IMR-90 (cell line): ENCODE measurements around the gene SMARCD1. TPM values are rescaled to one million over a fixed set of nuclear protein-coding genes. Genes with fewer than 3 reads are reported as not detected.

ENCODE experiments used
- ATAC-seq: fragments of 200-7000 bp; cut with Tn5 transposase; 2 replicates; pipeline ENCODE4 v1.9.1; 2020; ENCODE audit warnings: low read depth, mild to moderate bottlenecking, moderate library complexity
- BruUV-seq: library from RNA; stranded (reverse); fragments of 400-500 nt; replicated peaks from 2 replicates; lab custom pipeline; 2021; lab: Mats Ljungman, UMichigan
- CTCF ChIA-PET: fragments of 300-600 bp; formaldehyde crosslinking; extraction: SDS; loops from one replicate; lab custom pipeline; 2021; ENCODE audit warnings: antibody characterized with exemption; lab: Yijun Ruan, JAX
- POLR2A ChIA-PET: fragments of 300-600 bp; sonication (Branson Sonifier 250); formaldehyde crosslinking; loops from one replicate; lab custom pipeline; 2022; ENCODE audit warnings: antibody characterized with exemption; ENCODE audit not compliant: unreplicated experiment; lab: Charles Lee
- DNase-seq: peaks from one replicate; pipeline ENCODE4 v3.0.0; 2013
- H2AFZ ChIP-seq: replicated peaks from 2 replicates; pipeline ENCODE3; 2013; ENCODE audit warnings: low read length, mild to moderate bottlenecking; ENCODE audit not compliant: poor library complexity
- H2AK5ac ChIP-seq: 2 replicates; pipeline ENCODE4 v1.6.1; 2013; ENCODE audit warnings: low read depth, low read length, inconsistent platforms
- H2AK9ac ChIP-seq: replicated peaks from 2 replicates; pipeline ENCODE3; 2013; ENCODE audit warnings: mild to moderate bottlenecking, low read depth, low read length, moderate library complexity; ENCODE audit not compliant: poor library complexity
- H2BK120ac ChIP-seq: 2 replicates; pipeline ENCODE4 v1.6.1; 2013; ENCODE audit warnings: low read depth, low read length, inconsistent platforms
- H2BK15ac ChIP-seq: 3 replicates; pipeline ENCODE4 v1.6.1; 2013; ENCODE audit warnings: low read depth, low read length, inconsistent platforms
- H2BK20ac ChIP-seq: 2 replicates; pipeline ENCODE4 v1.6.1; 2013; ENCODE audit warnings: low read depth, mild to moderate bottlenecking, inconsistent platforms, low read length, moderate library complexity
- H2BK5ac ChIP-seq: 2 replicates; pipeline ENCODE4 v1.6.1; 2013; ENCODE audit warnings: mild to moderate bottlenecking, low read depth, low read length, inconsistent platforms; ENCODE audit not compliant: poor library complexity, severe bottlenecking
- H3K14ac ChIP-seq: replicated peaks from 2 replicates; pipeline ENCODE4 v1.6.1; 2013; ENCODE audit warnings: low read depth, low read length, inconsistent platforms
- H3K18ac ChIP-seq: 2 replicates; pipeline ENCODE4 v1.6.1; 2013; ENCODE audit warnings: low read depth, low read length, control low read depth
- H3K23ac ChIP-seq: 2 replicates; pipeline ENCODE4 v1.6.1; 2013; ENCODE audit warnings: low read depth, low read length, inconsistent platforms
- H3K27ac ChIP-seq: 2 replicates; pipeline ENCODE4 v1.5.1; 2013; ENCODE audit warnings: mild to moderate bottlenecking, control low read depth, low read length; ENCODE audit not compliant: insufficient read depth
- H3K27me3 ChIP-seq: 2 replicates; pipeline ENCODE4 v1.6.1; 2013; ENCODE audit warnings: low read length; ENCODE audit not compliant: control insufficient read depth, insufficient read depth
- H3K36me3 ChIP-seq: 2 replicates; pipeline ENCODE4 v1.6.1; 2013; ENCODE audit warnings: low read length, mixed read lengths; ENCODE audit not compliant: control insufficient read depth, insufficient read depth
- H3K4ac ChIP-seq: 2 replicates; pipeline ENCODE4 v1.6.1; 2013; ENCODE audit warnings: low read depth, low read length, inconsistent platforms
- H3K4me1 ChIP-seq: 2 replicates; pipeline ENCODE4 v1.6.1; 2013; ENCODE audit warnings: low read length, mixed read lengths; ENCODE audit not compliant: control insufficient read depth, insufficient read depth
- H3K4me2 ChIP-seq: 2 replicates; pipeline ENCODE4 v1.6.1; 2013; ENCODE audit warnings: low read depth, mild to moderate bottlenecking, control low read depth, low read length, moderate library complexity
- H3K4me3 ChIP-seq: 2 replicates; pipeline ENCODE4 v1.5.1; 2013; ENCODE audit warnings: low read depth, mild to moderate bottlenecking, control low read depth, low read length, moderate library complexity; ENCODE audit not compliant: insufficient read depth
- H3K56ac ChIP-seq: 2 replicates; pipeline ENCODE4 v1.6.1; 2013; ENCODE audit warnings: low read length, inconsistent platforms; ENCODE audit not compliant: insufficient read depth; ENCODE audit errors: extremely low read depth
- H3K79me1 ChIP-seq, 2 experiments: 2 replicates each; pipeline ENCODE4 v1.6.1; 2013; ENCODE audit warnings: low read length in 2 of 2, inconsistent platforms in 1 of 2, low read depth in 1 of 2
- H3K9ac ChIP-seq: 2 replicates; pipeline ENCODE4 v1.6.1; 2013; ENCODE audit warnings: low read depth, low read length, control low read depth
- H3K9me1 ChIP-seq: 2 replicates; pipeline ENCODE4 v1.6.1; 2013; ENCODE audit warnings: low read length, inconsistent platforms; ENCODE audit not compliant: insufficient read depth
- H3K9me3 ChIP-seq: 2 replicates; pipeline ENCODE4 v1.6.1; 2013; ENCODE audit warnings: low read length; ENCODE audit not compliant: control insufficient read depth, insufficient read depth
- H4K20me1 ChIP-seq: 2 replicates; pipeline ENCODE4 v1.6.1; 2013; ENCODE audit warnings: low read length, inconsistent platforms; ENCODE audit not compliant: insufficient read depth
- H4K5ac ChIP-seq: 2 replicates; pipeline ENCODE4 v1.6.1; 2013; ENCODE audit warnings: mild to moderate bottlenecking, low read depth, low read length, control low read depth
- H4K8ac ChIP-seq, 2 experiments: 2 replicates each; pipeline ENCODE4 v1.6.1; 2013; ENCODE audit warnings: low read depth in 2 of 2, low read length in 2 of 2, control low read depth in 1 of 2, inconsistent platforms in 1 of 2
- H4K91ac ChIP-seq: 2 replicates; pipeline ENCODE4 v1.6.1; 2013; ENCODE audit warnings: low read depth, low read length, inconsistent platforms; ENCODE audit not compliant: insufficient read depth
- MAZ ChIP-seq: IDR thresholded peaks from 2 replicates; pipeline ENCODE4 v1.6.1; 2012; ENCODE audit warnings: low read depth, mild to moderate bottlenecking, low read length, improper control_type of control experiment, moderate library complexity, borderline replicate concordance
- MXI1 ChIP-seq: IDR thresholded peaks from 2 replicates; pipeline ENCODE4 v1.6.1; 2012; ENCODE audit warnings: low read depth, mild to moderate bottlenecking, low read length, moderate library complexity, borderline replicate concordance
- NFE2L2 ChIP-seq: fragments of 150-350 bp; IDR thresholded peaks from 2 replicates; pipeline ENCODE4 v1.6.1; 2016; ENCODE audit warnings: low read depth, mild to moderate bottlenecking, low read length
- POLR2A ChIP-seq: IDR thresholded peaks from 2 replicates; pipeline ENCODE4 v1.6.1; 2012; ENCODE audit warnings: mild to moderate bottlenecking, low read depth, low read length
- RAD21 ChIP-seq: IDR thresholded peaks from 2 replicates; pipeline ENCODE4 v1.6.1; 2012; ENCODE audit warnings: low read length, improper control_type of control experiment
- RCOR1 ChIP-seq: IDR thresholded peaks from 2 replicates; pipeline ENCODE4 v1.6.1; 2012; ENCODE audit warnings: mild to moderate bottlenecking, low read length, improper control_type of control experiment; ENCODE audit not compliant: insufficient replicate concordance
- SMC3 ChIP-seq: fragments of 150-350 bp; IDR thresholded peaks from 2 replicates; pipeline ENCODE4 v1.6.1; 2016; ENCODE audit warnings: low read depth, mild to moderate bottlenecking, antibody characterized with exemption, low read length, moderate library complexity
- WGBS, 2 experiments: methylation state at CpG; one replicate each; pipeline versions ENCODE4 v1.1.5 to v1.1.7; 2013; ENCODE audit warnings: missing lambda C conversion rate in 2 of 2; ENCODE audit not compliant: insufficient read length in 1 of 2; ENCODE audit errors: extremely low coverage in 2 of 2; 5-methylcytosine and 5-hydroxymethylcytosine counted together
- dilution Hi-C: fragments of 300-500 bp; cut with HindIII; formaldehyde crosslinking; loops from one replicate; pipeline ENCODE4 v1.14.3; 2018; ENCODE audit warnings: low sequenced_read_pairs; ENCODE audit not compliant: unreplicated experiment
- in situ Hi-C: fragments of 300-500 bp; cut with MboI; formaldehyde crosslinking; loops from 3 replicates; pipeline ENCODE4 v1.14.3; 2019; ENCODE audit warnings: low sequenced_read_pairs, inconsistent platforms, mixed read lengths
- intact Hi-C: fragments of 100-400 bp; cut with micrococcal nuclease; formaldehyde crosslinking; loops from 2 replicates; pipeline ENCODE4 v1.10.0; 2022
- polyA plus RNA-seq, 3 experiments: library from polyadenylated mRNA; depleted of rRNA; stranded (reverse); fragments of >200 nt; gene quantifications; 2 replicates each; pipeline ENCODE4 v1.2.3, GENCODE V29; 2012; ENCODE audit warnings: low replicate concordance in 1 of 3
- total RNA-seq: library from RNA; depleted of rRNA; stranded (reverse); fragments of >200 nt; gene quantifications from 2 replicates; pipeline ENCODE4 v1.2.3, GENCODE V29; 2012
- TF ChIP-seq, protein P1 (sequence below): conservative IDR thresholded peaks from 2 replicates; pipeline ENCODE4 v1.5.1; 2012; ENCODE audit warnings: mild to moderate bottlenecking, low read depth, low read length, improper control_type of control experiment

The SMARCD1 gene
- total and polyA plus RNA-seq, 2 of the 4 experiments (the other 2 are of a cell fraction), result 28.1 to 47.9 TPM

DNA sequence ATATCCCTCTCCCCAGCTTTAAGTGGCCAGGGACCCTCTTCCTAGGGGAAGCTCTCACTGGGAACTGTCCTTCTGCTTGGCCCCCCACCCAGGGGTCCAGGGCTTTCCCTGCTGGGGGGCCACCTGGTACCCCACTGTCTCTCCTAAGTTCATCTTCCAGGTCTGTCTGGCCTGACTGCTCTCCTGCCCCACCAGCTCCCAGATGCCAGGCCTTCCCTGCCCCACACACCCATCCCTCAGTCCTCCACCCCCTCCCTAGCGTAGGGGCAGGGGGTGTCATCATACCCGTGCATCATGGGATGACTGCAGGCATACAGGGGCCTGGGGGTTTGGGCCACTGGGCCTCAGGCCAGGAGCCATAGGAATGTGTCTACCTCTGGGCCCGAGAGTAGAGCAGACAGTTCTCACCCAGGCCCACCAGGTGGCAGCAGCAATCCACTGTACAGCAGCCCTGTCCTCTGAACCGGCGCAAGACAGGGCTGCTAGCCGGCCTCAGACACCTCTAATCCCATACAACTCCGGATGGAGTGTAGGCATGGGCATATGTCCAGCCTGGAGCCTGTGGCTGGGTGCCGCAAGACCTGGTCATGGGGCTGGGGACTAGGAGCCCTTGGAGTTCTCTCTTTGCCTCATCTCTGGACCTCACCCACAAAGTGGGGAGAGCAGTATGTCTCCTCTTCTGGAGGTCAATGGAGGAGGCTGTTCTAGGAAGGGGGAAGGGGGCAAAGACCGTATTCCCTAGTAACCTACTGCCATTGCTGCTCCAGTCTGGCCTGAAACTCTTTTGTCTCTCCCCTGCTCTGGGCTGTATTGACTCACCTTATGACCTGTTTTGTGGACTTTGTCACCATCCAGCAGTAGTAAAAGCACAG, 10.0 kb upstream of the SMARCD1 start:
- peak overlapping the region; percentile 54 for H3K4ac ChIP-seq
- no peak overlapping the region for H2AK5ac ChIP-seq
- H3K79me1 ChIP-seq, result no peaks in the 10 kb centered on the region
- H3K9me1 ChIP-seq, result no peaks in the 10 kb centered on the region
- H3K27me3 ChIP-seq, result no peaks in the 10 kb centered on the region
- no TSS peak for BruUV-seq
- peak; percentile 98 for ATAC-seq
- dilution Hi-C loops (no loop called here), intact Hi-C loops (loop anchor here (1.0 to 2.0 kb wide), 2 partner anchors 100 to 240 kb away; no protein-coding TSS in a partner anchor), in situ Hi-C loops (no loop called here)
- TF ChIP-seq NFE2L2, result no peak
- no peak for TF ChIP-seq MXI1
- TF ChIP-seq RCOR1, result no peak
- no peak for TF ChIP-seq POLR2A
- TF ChIP-seq MAZ, result peak; percentile 18; the same call in 1 of the 2 replicates
- peak; percentile 95 for TF ChIP-seq RAD21
- TF ChIP-seq SMC3, result peak; percentile 87
- TF ChIP-seq, protein P1, sequence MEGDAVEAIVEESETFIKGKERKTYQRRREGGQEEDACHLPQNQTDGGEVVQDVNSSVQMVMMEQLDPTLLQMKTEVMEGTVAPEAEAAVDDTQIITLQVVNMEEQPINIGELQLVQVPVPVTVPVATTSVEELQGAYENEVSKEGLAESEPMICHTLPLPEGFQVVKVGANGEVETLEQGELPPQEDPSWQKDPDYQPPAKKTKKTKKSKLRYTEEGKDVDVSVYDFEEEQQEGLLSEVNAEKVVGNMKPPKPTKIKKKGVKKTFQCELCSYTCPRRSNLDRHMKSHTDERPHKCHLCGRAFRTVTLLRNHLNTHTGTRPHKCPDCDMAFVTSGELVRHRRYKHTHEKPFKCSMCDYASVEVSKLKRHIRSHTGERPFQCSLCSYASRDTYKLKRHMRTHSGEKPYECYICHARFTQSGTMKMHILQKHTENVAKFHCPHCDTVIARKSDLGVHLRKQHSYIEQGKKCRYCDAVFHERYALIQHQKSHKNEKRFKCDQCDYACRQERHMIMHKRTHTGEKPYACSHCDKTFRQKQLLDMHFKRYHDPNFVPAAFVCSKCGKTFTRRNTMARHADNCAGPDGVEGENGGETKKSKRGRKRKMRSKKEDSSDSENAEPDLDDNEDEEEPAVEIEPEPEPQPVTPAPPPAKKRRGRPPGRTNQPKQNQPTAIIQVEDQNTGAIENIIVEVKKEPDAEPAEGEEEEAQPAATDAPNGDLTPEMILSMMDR, result peak; percentile 94
- H3K18ac ChIP-seq, result no peak overlapping the region
- no peak overlapping the region for H2BK5ac ChIP-seq
- no peaks in the 10 kb centered on the region; the same call in 1 of the 2 replicates for H4K20me1 ChIP-seq
- H4K5ac ChIP-seq, result no peak overlapping the region
- H3K9ac ChIP-seq, result no peak overlapping the region
- WGBS, 2 experiments, result 0% methylated on average over 3 of the region's 9 CpGs; no CpG with 5 or more reads in 1 of the 2 experiments
- no peak overlapping the region for H2BK15ac ChIP-seq
- peaks cover 3% of the 10 kb centered on the region; the same call in 1 of the 2 replicates for H3K4me1 ChIP-seq
- H3K9me3 ChIP-seq, result no peaks in the 10 kb centered on the region
- ChIA-PET CTCF (interaction anchor here (1.6 kb wide), 1 partner anchor 9 kb away, joined by 4 read pairs; no protein-coding TSS in a partner anchor), POLR2A (no interaction called here)
- peak overlapping the region; percentile 16; the same call in 1 of the 2 replicates for H3K14ac ChIP-seq
- H3K23ac ChIP-seq, result peak overlapping the region; percentile 16; the same call in 1 of the 2 replicates
- peak overlapping the region; percentile 13; the same call in 1 of the 2 replicates for H2BK120ac ChIP-seq
- no peak overlapping the region for H3K4me3 ChIP-seq
- peak overlapping the region in 1 of 2 experiments; percentile 6; a peak in 1 of 4 replicates for H4K8ac ChIP-seq
- H2BK20ac ChIP-seq, result no peak overlapping the region
- no peak overlapping the region for H3K27ac ChIP-seq
- H2AK9ac ChIP-seq, result no peak overlapping the region
- peak; percentile 76 for DNase-seq
- H2AFZ ChIP-seq, result peak overlapping the region; percentile 85
- H3K56ac ChIP-seq, result no peak overlapping the region; the same call in 1 of the 2 replicates
- no peak overlapping the region for H3K4me2 ChIP-seq
- no peaks in the 10 kb centered on the region for H3K36me3 ChIP-seq
- H4K91ac ChIP-seq, result no peak overlapping the region; the same call in 1 of the 2 replicates
